Nephron (organoid): ENCODE data around the gene NXPH4.
A peak's percentile ranks its signal among the peaks of the same experiment; 100 is the strongest.

Experiments
- H3K27ac Mint-ChIP-seq, 3 experiments: 2 replicates each; pipeline ENCODE4 v1.8.0; 2020; ENCODE audit warnings: mixed read lengths in 3 of 3, mild to moderate bottlenecking in 2 of 3, moderate library complexity in 1 of 3
- H3K27me3 Mint-ChIP-seq: 2 replicates; pipeline ENCODE4 v1.8.0; 2021; ENCODE audit warnings: low read depth, mild to moderate bottlenecking, moderate library complexity, mixed read lengths
- H3K36me3 Mint-ChIP-seq: 2 replicates; pipeline ENCODE4 v1.8.0; 2020; ENCODE audit warnings: low read depth, mixed read lengths
- H3K4me1 Mint-ChIP-seq: 2 replicates; pipeline ENCODE4 v1.8.0; 2020; ENCODE audit warnings: mixed read lengths
- H3K4me3 Mint-ChIP-seq, 3 experiments: 2 replicates each; pipeline ENCODE4 v1.8.0; 2020; ENCODE audit warnings: mild to moderate bottlenecking in 3 of 3, mixed read lengths in 3 of 3, moderate library complexity in 2 of 3
- H3K9me3 Mint-ChIP-seq: 2 replicates; pipeline ENCODE4 v1.8.0; 2020; ENCODE audit warnings: mixed read lengths
- CTCF ChIP-seq, 3 experiments: fragments of 200-600 bp; sonication (generic); IDR thresholded peaks; one replicate each; pipeline ENCODE4 v1.5.0; 2021; ENCODE audit warnings: antibody characterized with exemption in 3 of 3; ENCODE audit not compliant: unreplicated experiment in 3 of 3

The NXPH4 gene

GRCh38 chr12:57262126-57262822 lies 45.7 kb downstream of the NXPH4 start:
- H3K4me3 Mint-ChIP-seq = peak overlapping the region in 1 of 3 experiments; percentile 49
- H3K27me3 Mint-ChIP-seq = no peaks in the 10 kb centered on the region
- H3K27ac Mint-ChIP-seq = peak overlapping the region; percentile 71 to 92 (median 87)
- H3K36me3 Mint-ChIP-seq = peaks cover 53% of the 10 kb centered on the region
- no peaks in the 10 kb centered on the region for H3K9me3 Mint-ChIP-seq
- peaks cover 55% of the 10 kb centered on the region for H3K4me1 Mint-ChIP-seq
- no peak for TF ChIP-seq CTCF (IDR thresholded peaks at IDR 0.05; ENCODE audit: unreplicated experiment in 3 of 3)

GRCh38 chr12:57263096-57263495 lies 46.5 kb downstream of the NXPH4 start:
- Mint-ChIP-seq H3K27me3 (no peaks in the 10 kb centered on the region), H3K27ac (peak overlapping the region in 2 of 3 experiments; percentile 46 to 71)

GRCh38 chr12:57266681-57267080 lies 50.1 kb downstream of the NXPH4 start:
- peak overlapping the region in 1 of 3 experiments; percentile 31 for H3K27ac Mint-ChIP-seq
- no peaks in the 10 kb centered on the region for H3K27me3 Mint-ChIP-seq
- peaks cover 47% of the 10 kb centered on the region for H3K4me1 Mint-ChIP-seq
- H3K9me3 Mint-ChIP-seq = no peaks in the 10 kb centered on the region
- H3K36me3 Mint-ChIP-seq = peaks cover 54% of the 10 kb centered on the region
- no peak overlapping the region for H3K4me3 Mint-ChIP-seq
- TF ChIP-seq CTCF (IDR thresholded peaks at IDR 0.05; ENCODE audit: unreplicated experiment in 3 of 3) = no peak

More at GRCh38 chr12:57263096-57263495, 46.5 kb downstream of the NXPH4 start:
- peaks cover 55% of the 10 kb centered on the region for H3K4me1 Mint-ChIP-seq
- no peak for TF ChIP-seq CTCF (IDR thresholded peaks at IDR 0.05; ENCODE audit: unreplicated experiment in 3 of 3)
- H3K9me3 Mint-ChIP-seq = no peaks in the 10 kb centered on the region
- H3K36me3 Mint-ChIP-seq = peaks cover 52% of the 10 kb centered on the region
- no peak overlapping the region for H3K4me3 Mint-ChIP-seq

GRCh38 chr12:57268264-57268663 lies 51.7 kb downstream of the NXPH4 start:
- TF ChIP-seq CTCF (IDR thresholded peaks at IDR 0.05; ENCODE audit: unreplicated experiment in 3 of 3) = no peak
- no peak overlapping the region for H3K27ac Mint-ChIP-seq
- no peaks in the 10 kb centered on the region for H3K9me3 Mint-ChIP-seq
- H3K27me3 Mint-ChIP-seq = no peaks in the 10 kb centered on the region
- H3K36me3 Mint-ChIP-seq = peaks cover 60% of the 10 kb centered on the region
- no peak overlapping the region for H3K4me3 Mint-ChIP-seq
- H3K4me1 Mint-ChIP-seq = peaks cover 44% of the 10 kb centered on the region

- Mint-ChIP-seq H3K27ac (peak overlapping the region in 2 of 3 experiments; percentile 11 to 42), H3K27me3 (no peaks in the 10 kb centered on the region), H3K36me3 (peaks cover 69% of the 10 kb centered on the region), H3K9me3 (no peaks in the 10 kb centered on the region), H3K4me1 (peaks cover 35% of the 10 kb centered on the region), H3K4me3 (no peak overlapping the region)
- TF ChIP-seq CTCF (IDR thresholded peaks at IDR 0.05; ENCODE audit: unreplicated experiment in 3 of 3) = no peak
These were observed 54.4 kb downstream of the NXPH4 start for GRCh38 chr12:57270966-57271470.
